Subcutaneous adipose tissue (tissue), 4 donors: ENCODE results near the gene UCMA. TPM values are rescaled to one million over a fixed set of nuclear protein-coding genes. Genes with fewer than 3 reads are reported as not detected.

Source experiments
- small RNA-seq: library from RNA; depleted of rRNA; stranded (forward); fragments of <200 nt; gene quantifications from one replicate; pipeline ENCODE3, GENCODE V24; 2016
- total RNA-seq, 4 donors: library from RNA; depleted of rRNA; stranded (reverse); fragments of >200 nt; gene quantifications; one replicate each; pipeline ENCODE4 v1.1.0, GENCODE V29; 2016
- TF ChIP-seq, protein P1 (sequence below): fragments of 450-650 bp; IDR thresholded peaks from one replicate; pipeline ENCODE4 v1.5.1; 2016; ENCODE audit warnings: low read depth, mild to moderate bottlenecking, control low read depth, antibody characterized with exemption, moderate library complexity

The UCMA gene
- total RNA-seq, 4 donors from 2014 or later: not detected

DNA sequence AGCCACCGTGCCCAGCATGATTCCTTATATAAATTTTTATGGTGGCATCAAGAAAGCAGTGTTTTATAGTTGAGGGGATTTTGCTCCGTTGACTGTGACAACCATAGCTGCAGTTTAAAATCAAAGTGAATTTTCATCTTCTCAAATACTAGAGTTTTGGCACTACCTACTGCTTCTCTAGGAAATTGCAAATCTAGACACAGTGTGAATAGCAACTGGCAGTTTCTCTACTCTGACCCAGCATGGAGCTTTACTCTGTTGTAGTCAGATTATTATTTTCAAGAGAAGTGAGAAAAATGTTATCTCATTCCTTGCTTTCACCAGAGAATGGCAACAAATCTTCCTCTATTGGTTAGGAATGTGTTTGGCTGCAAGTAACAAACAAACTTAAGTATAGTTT, 49.9 kb downstream of the UCMA start:
- TF ChIP-seq, protein P1, sequence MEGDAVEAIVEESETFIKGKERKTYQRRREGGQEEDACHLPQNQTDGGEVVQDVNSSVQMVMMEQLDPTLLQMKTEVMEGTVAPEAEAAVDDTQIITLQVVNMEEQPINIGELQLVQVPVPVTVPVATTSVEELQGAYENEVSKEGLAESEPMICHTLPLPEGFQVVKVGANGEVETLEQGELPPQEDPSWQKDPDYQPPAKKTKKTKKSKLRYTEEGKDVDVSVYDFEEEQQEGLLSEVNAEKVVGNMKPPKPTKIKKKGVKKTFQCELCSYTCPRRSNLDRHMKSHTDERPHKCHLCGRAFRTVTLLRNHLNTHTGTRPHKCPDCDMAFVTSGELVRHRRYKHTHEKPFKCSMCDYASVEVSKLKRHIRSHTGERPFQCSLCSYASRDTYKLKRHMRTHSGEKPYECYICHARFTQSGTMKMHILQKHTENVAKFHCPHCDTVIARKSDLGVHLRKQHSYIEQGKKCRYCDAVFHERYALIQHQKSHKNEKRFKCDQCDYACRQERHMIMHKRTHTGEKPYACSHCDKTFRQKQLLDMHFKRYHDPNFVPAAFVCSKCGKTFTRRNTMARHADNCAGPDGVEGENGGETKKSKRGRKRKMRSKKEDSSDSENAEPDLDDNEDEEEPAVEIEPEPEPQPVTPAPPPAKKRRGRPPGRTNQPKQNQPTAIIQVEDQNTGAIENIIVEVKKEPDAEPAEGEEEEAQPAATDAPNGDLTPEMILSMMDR: no peak

- TF ChIP-seq, protein P1: no peak
These were observed 50.5 kb downstream of the UCMA start for GRCh38 chr10:13183625-13184024.

DNA sequence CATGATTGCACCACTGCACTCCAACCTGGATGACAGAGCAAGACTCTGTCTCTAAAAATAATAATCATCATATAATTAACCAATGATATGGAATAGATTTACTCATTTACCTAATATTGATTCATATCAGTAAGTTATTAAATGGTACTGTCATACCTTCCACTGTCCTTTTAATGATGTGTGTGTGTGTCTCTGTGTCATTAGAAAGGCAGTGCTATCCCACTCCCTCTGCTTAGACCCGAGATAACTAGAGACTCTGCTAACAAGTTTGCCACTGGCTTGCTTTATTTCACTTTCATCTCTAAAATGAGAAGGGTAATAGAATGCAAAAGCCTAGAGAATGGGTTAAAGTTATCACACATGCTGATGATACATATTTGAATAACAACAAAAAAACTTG, 51.8 kb downstream of the UCMA start:
- TF ChIP-seq, protein P1: no peak

DNA sequence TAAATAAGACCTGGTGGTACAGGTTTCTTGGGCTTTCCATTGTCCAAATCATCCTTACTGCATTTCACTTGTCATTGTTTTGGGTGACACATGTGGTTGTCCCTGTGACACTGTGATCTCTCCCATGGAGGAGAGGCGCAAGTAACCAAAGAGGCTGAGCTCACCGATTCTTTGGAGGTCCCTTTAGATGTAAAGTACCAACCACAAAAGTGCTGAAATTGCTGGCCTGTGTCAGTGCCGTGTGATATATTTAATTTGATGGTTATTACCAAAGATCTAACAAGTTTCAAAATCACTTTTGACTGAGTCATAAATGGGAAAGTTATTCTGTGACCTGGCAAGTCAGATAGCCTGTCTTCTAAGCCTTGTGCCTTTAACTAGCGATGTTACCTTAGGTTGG, 53.4 kb downstream of the UCMA start:
- TF ChIP-seq, protein P1: no peak

GRCh38 chr10:13173616-13174015, 60.6 kb downstream of the UCMA start:
- TF ChIP-seq, protein P1: no peak

Small RNA genes lying within 50 kb of the gene (small RNA-seq; reads per million reads assigned to genes)
- gene RNU6-6P: not detected

Other genes starting within 250 kb of the UCMA start
- 10 to 100 TPM in 3 of 4 donors, 1 to 10 TPM in 1; 4.8 to 39.1 (median 19.4) TPM for gene CCDC3, start 232.7 kb downstream of the UCMA start, total RNA-seq
- gene OPTN, start 134.2 kb downstream of the UCMA start, total RNA-seq: 100 to 1,000 TPM in 2 of 4 donors, 10 to 100 TPM in 2; 69.0 to 195 (median 104) TPM
- gene MCM10, start 72.8 kb downstream of the UCMA start, total RNA-seq: 1 to 10 TPM; 1.0 to 6.4 (median 5.0) TPM
- gene PHYH, start 65.7 kb upstream of the UCMA start, total RNA-seq: 10 to 100 TPM; 47.4 to 93.8 (median 57.4) TPM
- 10 to 100 TPM; 21.9 to 50.5 (median 37.8) TPM for gene SEPHS1, start 113.9 kb upstream of the UCMA start, total RNA-seq